Skeletal muscle satellite cell (primary cell): Measurements from ENCODE around the gene WIPF1.

Experiments used
- H3K27me3 ChIP-seq: 2 replicates; pipeline ENCODE4 v1.7.0; 2013; ENCODE audit warnings: low read length; ENCODE audit not compliant: control insufficient read depth, insufficient read depth
- H3K36me3 ChIP-seq: 2 replicates; pipeline ENCODE4 v1.7.0; 2013; ENCODE audit warnings: mild to moderate bottlenecking, control low read depth, low read length; ENCODE audit not compliant: insufficient read depth
- H3K4me1 ChIP-seq: 2 replicates; pipeline ENCODE4 v1.7.0; 2013; ENCODE audit warnings: low read length; ENCODE audit not compliant: control insufficient read depth, insufficient read depth
- H3K4me2 ChIP-seq: 2 replicates; pipeline ENCODE4 v1.7.0; 2013; ENCODE audit warnings: mild to moderate bottlenecking, low read length
- H3K4me3 ChIP-seq: 2 replicates; pipeline ENCODE4 v1.7.0; 2013; ENCODE audit warnings: low read length
- H3K9ac ChIP-seq: 2 replicates; pipeline ENCODE4 v1.7.0; 2013; ENCODE audit warnings: mild to moderate bottlenecking, low read depth, low read length, moderate library complexity
- H3K9me3 ChIP-seq: replicated peaks from 2 replicates; pipeline ENCODE4 v1.7.0; 2013; ENCODE audit warnings: mild to moderate bottlenecking, control low read depth, low read length
- small RNA-seq: library from RNA; depleted of rRNA; stranded (forward); fragments of <200 nt; gene quantifications from one replicate; pipeline ENCODE3, GENCODE V24; 2012

WIPF1 gene

GRCh38 chr2:174527101-174527721 lies 70.4 kb downstream of the WIPF1 start:
- Histone ChIP-seq H3K36me3 (no peaks in the 10 kb centered on the region), H3K9me3 (no peaks in the 10 kb centered on the region), H3K4me3 (no peak overlapping the region), H3K9ac (no peak overlapping the region), H3K27me3 (peaks cover 15% of the 10 kb centered on the region), H3K4me1 (peaks cover 4% of the 10 kb centered on the region), H3K4me2 (no peak overlapping the region)

- Histone ChIP-seq H3K4me3 (no peak overlapping the region), H3K9ac (no peak overlapping the region), H3K4me2 (no peak overlapping the region), H3K36me3 (no peaks in the 10 kb centered on the region), H3K27me3 (peaks cover 33% of the 10 kb centered on the region), H3K9me3 (no peaks in the 10 kb centered on the region), H3K4me1 (no peaks in the 10 kb centered on the region)
These were observed 73.1 kb downstream of the WIPF1 start for GRCh38 chr2:174524527-174524926.

GRCh38 chr2:174522553-174522952 lies 75.1 kb downstream of the WIPF1 start:
- H3K4me1 ChIP-seq = no peaks in the 10 kb centered on the region
- no peaks in the 10 kb centered on the region for H3K9me3 ChIP-seq
- no peak overlapping the region for H3K9ac ChIP-seq
- no peaks in the 10 kb centered on the region for H3K36me3 ChIP-seq
- H3K4me3 ChIP-seq = no peak overlapping the region
- peaks cover 35% of the 10 kb centered on the region for H3K27me3 ChIP-seq
- no peak overlapping the region for H3K4me2 ChIP-seq

GRCh38 chr2:174518395-174518794 lies 79.2 kb downstream of the WIPF1 start:
- no peak overlapping the region for H3K4me3 ChIP-seq
- H3K36me3 ChIP-seq = no peaks in the 10 kb centered on the region
- H3K9me3 ChIP-seq = no peaks in the 10 kb centered on the region
- H3K4me1 ChIP-seq = no peaks in the 10 kb centered on the region
- peaks cover 33% of the 10 kb centered on the region for H3K27me3 ChIP-seq
- H3K4me2 ChIP-seq = no peak overlapping the region
- no peak overlapping the region for H3K9ac ChIP-seq

- H3K9me3 ChIP-seq = peaks cover 1% of the 10 kb centered on the region
- H3K4me2 ChIP-seq = no peak overlapping the region
- peaks cover 21% of the 10 kb centered on the region for H3K27me3 ChIP-seq
- no peaks in the 10 kb centered on the region for H3K36me3 ChIP-seq
- H3K4me1 ChIP-seq = no peaks in the 10 kb centered on the region
- H3K4me3 ChIP-seq = no peak overlapping the region
- no peak overlapping the region for H3K9ac ChIP-seq
These were observed 80.9 kb downstream of the WIPF1 start for GRCh38 chr2:174516501-174517378.

DNA sequence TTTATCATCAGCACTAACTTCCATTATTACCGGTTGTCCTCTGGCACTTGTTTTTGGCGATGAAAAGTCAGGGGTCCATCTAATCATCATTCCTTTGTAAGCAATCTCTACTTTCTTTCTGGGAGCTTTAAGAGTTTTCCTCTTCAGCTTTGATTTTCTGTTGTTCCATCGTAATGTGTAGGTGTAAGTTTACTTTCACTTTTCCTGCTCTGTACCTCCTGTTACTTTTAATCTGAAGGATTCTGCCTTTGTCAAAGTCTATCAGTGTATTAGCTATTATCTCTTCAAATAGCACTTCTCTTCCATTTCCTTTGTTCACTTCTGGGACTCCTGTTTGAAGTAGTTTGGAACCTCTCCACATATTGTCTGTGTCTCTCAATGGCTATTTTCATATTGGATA lies 85.3 kb downstream of the WIPF1 start:
- no peaks in the 10 kb centered on the region for H3K4me1 ChIP-seq
- peaks cover 9% of the 10 kb centered on the region for H3K9me3 ChIP-seq
- H3K9ac ChIP-seq = no peak overlapping the region
- H3K36me3 ChIP-seq = no peaks in the 10 kb centered on the region
- H3K4me2 ChIP-seq = no peak overlapping the region
- peaks cover 6% of the 10 kb centered on the region for H3K27me3 ChIP-seq
- no peak overlapping the region for H3K4me3 ChIP-seq

DNA sequence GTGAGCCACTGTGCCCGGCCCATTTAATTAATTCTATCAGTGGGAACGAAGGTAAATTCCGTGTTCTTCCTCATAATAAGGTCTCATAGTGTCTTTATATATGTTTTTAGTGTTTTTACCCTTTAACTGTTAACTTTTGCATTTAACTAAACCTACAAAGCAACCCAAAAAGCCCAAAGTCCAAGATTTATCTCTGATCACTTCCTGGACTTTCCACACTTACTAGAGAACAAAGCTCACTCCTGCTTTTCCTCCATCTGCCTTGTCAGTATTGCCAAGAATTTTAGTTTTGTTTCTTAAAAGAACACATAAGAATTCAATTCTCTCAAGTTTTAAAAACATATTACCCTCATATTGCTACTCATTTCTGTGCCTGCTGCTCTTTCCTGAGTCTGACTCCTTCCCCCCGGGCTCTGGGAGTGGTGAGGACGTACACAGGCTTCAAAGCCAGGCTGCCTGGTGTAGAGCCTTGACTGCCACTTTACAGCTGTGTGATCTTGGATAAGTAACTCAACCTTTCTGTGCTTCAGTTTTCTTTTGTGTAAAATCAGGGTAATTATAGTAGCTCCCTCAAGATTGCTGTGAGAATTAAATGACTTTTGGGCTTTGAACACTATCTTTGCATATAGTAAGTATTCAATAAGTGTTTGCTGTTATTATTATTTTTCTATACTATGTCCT lies 85.9 kb downstream of the WIPF1 start:
- Histone ChIP-seq H3K27me3 (peaks cover 2% of the 10 kb centered on the region), H3K4me2 (no peak overlapping the region), H3K9me3 (peaks cover 9% of the 10 kb centered on the region), H3K4me1 (no peaks in the 10 kb centered on the region), H3K9ac (no peak overlapping the region), H3K36me3 (no peaks in the 10 kb centered on the region), H3K4me3 (no peak overlapping the region)

GRCh38 chr2:174510583-174511189 lies 86.9 kb downstream of the WIPF1 start:
- Histone ChIP-seq H3K4me1 (no peaks in the 10 kb centered on the region), H3K9ac (no peak overlapping the region), H3K4me3 (no peak overlapping the region), H3K4me2 (no peak overlapping the region), H3K27me3 (no peaks in the 10 kb centered on the region), H3K36me3 (no peaks in the 10 kb centered on the region), H3K9me3 (peaks cover 9% of the 10 kb centered on the region)

Small RNAs within 50 kb of the gene (small RNA-seq; reads per million reads assigned to genes)
- 0.21 reads per million for gene RNU6-5P
